Testis (tissue), 2 donors: ENCODE data around the gene BLOC1S3.

Experiments used
- POLR2A ChIP-seq: fragments of 450-650 bp; IDR thresholded peaks from one replicate; pipeline ENCODE4 v1.6.1; 2017; ENCODE audit warnings: antibody characterized with exemption, mild to moderate bottlenecking, moderate library complexity
- TF ChIP-seq, protein P1 (sequence below), 3 experiments: fragments of 450-650 bp in 2 of 3; fragments of 200-600 bp in 1 of 3; sonication (generic) in 1 of 3; IDR thresholded peaks; one replicate each; pipeline ENCODE4 v1.5.1; 2016 to 2019; ENCODE audit warnings: antibody characterized with exemption in 3 of 3, mild to moderate bottlenecking in 2 of 3, moderate library complexity in 1 of 3

DNA sequence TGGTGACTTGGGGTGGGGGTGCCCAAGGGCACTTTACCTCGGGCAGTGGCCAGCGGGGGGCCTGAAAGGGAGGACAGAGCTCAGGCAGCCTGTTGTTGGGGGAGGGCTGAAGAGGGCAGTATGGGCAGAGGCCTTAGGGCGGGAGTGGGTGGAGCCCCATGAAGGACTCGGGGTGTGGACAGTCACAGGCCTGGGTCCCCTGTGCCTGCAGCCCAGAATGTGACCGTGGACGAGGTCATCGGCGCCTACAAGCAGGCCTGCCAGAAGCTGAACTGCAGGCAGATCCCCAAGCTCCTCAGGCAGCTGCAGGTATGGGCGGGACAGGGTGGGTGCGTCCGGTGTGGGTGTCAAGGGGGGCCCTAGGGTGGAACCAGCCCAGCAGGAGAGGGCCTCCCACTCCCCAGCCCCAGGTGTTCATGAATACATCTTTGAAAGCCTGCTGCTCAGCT lies 40.3 kb upstream of the BLOC1S3 start:
- TF ChIP-seq, protein P1, sequence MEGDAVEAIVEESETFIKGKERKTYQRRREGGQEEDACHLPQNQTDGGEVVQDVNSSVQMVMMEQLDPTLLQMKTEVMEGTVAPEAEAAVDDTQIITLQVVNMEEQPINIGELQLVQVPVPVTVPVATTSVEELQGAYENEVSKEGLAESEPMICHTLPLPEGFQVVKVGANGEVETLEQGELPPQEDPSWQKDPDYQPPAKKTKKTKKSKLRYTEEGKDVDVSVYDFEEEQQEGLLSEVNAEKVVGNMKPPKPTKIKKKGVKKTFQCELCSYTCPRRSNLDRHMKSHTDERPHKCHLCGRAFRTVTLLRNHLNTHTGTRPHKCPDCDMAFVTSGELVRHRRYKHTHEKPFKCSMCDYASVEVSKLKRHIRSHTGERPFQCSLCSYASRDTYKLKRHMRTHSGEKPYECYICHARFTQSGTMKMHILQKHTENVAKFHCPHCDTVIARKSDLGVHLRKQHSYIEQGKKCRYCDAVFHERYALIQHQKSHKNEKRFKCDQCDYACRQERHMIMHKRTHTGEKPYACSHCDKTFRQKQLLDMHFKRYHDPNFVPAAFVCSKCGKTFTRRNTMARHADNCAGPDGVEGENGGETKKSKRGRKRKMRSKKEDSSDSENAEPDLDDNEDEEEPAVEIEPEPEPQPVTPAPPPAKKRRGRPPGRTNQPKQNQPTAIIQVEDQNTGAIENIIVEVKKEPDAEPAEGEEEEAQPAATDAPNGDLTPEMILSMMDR (IDR thresholded peaks at IDR 0.05) = no peak
- TF ChIP-seq POLR2A = no peak
